Loucy (cell line): ENCODE results near the gene TTF2.

Experiments
- EZH2phosphoT487 ChIP-seq: fragments of 200-600 bp; IDR thresholded peaks from 2 replicates; pipeline ENCODE4 v1.6.1; 2018; ENCODE audit warnings: antibody characterized with exemption, mild to moderate bottlenecking, moderate library complexity, borderline replicate concordance
- TF ChIP-seq, protein P1 (sequence below): fragments of 200-600 bp; sonication (generic); conservative IDR thresholded peaks from 2 replicates; pipeline ENCODE4 v1.5.1; 2014; ENCODE audit warnings: mild to moderate bottlenecking, antibody characterized with exemption, low read length

DNA sequence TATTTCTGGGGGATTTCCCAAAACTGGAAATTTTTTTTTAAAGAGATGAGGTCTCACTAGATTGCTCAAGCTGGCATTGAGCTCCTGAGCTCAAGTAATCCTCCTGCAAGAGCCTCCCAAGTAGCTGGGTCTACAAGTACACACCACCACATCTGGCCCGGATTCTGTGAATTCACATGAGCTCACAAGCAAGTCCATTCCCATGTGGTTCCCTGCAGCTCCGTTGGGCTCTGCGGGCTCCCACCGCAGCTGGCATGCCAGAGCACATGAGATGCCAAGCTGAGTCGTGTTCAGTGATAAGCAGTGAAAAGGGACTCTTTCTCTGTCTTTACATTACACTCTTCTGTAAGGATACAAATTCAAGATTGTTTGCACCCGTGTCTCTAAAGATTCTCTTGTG is 21.9 kb upstream of the TTF2 start:
- TF ChIP-seq, protein P1, sequence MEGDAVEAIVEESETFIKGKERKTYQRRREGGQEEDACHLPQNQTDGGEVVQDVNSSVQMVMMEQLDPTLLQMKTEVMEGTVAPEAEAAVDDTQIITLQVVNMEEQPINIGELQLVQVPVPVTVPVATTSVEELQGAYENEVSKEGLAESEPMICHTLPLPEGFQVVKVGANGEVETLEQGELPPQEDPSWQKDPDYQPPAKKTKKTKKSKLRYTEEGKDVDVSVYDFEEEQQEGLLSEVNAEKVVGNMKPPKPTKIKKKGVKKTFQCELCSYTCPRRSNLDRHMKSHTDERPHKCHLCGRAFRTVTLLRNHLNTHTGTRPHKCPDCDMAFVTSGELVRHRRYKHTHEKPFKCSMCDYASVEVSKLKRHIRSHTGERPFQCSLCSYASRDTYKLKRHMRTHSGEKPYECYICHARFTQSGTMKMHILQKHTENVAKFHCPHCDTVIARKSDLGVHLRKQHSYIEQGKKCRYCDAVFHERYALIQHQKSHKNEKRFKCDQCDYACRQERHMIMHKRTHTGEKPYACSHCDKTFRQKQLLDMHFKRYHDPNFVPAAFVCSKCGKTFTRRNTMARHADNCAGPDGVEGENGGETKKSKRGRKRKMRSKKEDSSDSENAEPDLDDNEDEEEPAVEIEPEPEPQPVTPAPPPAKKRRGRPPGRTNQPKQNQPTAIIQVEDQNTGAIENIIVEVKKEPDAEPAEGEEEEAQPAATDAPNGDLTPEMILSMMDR: no peak
- no peak for TF ChIP-seq EZH2phosphoT487
